Measurements from ENCODE around the gene TRAF7.
"Not testable (repeated sequence)": the region's sequence is repeated elsewhere in the genome, so short reads cannot be mapped to it uniquely, and the experiment has no call there.

DNA sequence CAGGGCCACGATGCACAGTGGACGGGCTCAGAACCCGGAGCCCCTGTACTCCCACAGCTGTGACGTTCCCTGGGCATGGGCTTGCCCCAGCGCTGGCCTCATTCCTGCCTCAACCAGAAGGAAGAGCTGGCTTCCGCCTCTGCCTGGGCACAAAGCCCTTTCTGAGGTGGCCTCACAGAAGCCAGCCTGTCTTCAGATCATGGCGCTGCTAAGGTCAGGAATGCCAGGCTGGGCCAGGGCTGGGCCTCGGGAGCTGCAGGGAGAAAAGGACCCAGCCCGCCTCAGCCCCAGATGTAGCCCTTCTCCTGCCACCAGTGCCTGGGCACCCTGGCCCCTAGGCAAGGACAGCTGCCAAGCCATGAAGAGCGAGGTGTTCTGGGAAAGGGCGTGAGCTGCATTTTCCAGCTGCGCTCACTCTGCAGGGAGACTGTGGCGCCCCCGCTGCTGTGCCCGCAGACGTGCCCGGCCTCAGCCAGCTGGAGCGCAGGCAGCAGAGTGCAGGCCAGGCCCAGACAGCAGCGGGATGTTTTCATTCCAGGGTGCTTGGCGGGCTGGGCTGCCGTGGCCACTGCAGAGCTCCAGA lies 29.3 kb upstream of the TRAF7 start:
- TF ChIP-seq, protein P1, sequence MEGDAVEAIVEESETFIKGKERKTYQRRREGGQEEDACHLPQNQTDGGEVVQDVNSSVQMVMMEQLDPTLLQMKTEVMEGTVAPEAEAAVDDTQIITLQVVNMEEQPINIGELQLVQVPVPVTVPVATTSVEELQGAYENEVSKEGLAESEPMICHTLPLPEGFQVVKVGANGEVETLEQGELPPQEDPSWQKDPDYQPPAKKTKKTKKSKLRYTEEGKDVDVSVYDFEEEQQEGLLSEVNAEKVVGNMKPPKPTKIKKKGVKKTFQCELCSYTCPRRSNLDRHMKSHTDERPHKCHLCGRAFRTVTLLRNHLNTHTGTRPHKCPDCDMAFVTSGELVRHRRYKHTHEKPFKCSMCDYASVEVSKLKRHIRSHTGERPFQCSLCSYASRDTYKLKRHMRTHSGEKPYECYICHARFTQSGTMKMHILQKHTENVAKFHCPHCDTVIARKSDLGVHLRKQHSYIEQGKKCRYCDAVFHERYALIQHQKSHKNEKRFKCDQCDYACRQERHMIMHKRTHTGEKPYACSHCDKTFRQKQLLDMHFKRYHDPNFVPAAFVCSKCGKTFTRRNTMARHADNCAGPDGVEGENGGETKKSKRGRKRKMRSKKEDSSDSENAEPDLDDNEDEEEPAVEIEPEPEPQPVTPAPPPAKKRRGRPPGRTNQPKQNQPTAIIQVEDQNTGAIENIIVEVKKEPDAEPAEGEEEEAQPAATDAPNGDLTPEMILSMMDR (conservative IDR thresholded peaks at IDR 0.05): not testable (repeated sequence)
- TF ChIP-seq ZFX (IDR thresholded peaks at IDR 0.05): not testable (repeated sequence)
